Activated T-cell treated with anti-CD3 and anti-CD28 coated beads, Interleukin-2, amount 50 U/mL, for 24 hours (primary cell): ENCODE results near the gene PRKRA.
"Not testable (repeated sequence)": the region's sequence is repeated elsewhere in the genome, so short reads cannot be mapped to it uniquely, and the experiment has no call there.

Source experiments
- DNase-seq: peaks from one replicate; pipeline ENCODE4 v3.0.0-alpha.2; 2020
- H3K27ac Mint-ChIP-seq: 2 replicates; pipeline ENCODE4 v1.8.0; 2020; ENCODE audit warnings: mild to moderate bottlenecking, mixed read lengths
- H3K27me3 Mint-ChIP-seq: 2 replicates; pipeline ENCODE4 v1.8.0; 2020; ENCODE audit warnings: mixed read lengths
- H3K36me3 Mint-ChIP-seq: 2 replicates; pipeline ENCODE4 v1.8.0; 2020; ENCODE audit warnings: low read depth, mixed read lengths
- H3K4me1 Mint-ChIP-seq: 2 replicates; pipeline ENCODE4 v1.8.0; 2020; ENCODE audit warnings: low read depth, mixed read lengths
- H3K4me3 Mint-ChIP-seq: 2 replicates; pipeline ENCODE4 v1.8.0; 2020; ENCODE audit warnings: mild to moderate bottlenecking, moderate library complexity, mixed read lengths
- H3K9me3 Mint-ChIP-seq: 2 replicates; pipeline ENCODE4 v1.8.0; 2020; ENCODE audit warnings: mixed read lengths

The PRKRA gene

GRCh38 chr2:178441426-178441825, 9.5 kb downstream of the PRKRA start:
- H3K27me3 Mint-ChIP-seq, result no peaks in the 10 kb centered on the region
- H3K27ac Mint-ChIP-seq, result no peak overlapping the region
- H3K36me3 Mint-ChIP-seq, result peaks cover 88% of the 10 kb centered on the region

GRCh38 chr2:178436662-178437061, 14.3 kb downstream of the PRKRA start:
- Mint-ChIP-seq H3K27ac (no peak overlapping the region), H3K36me3 (peaks cover 90% of the 10 kb centered on the region), H3K4me3 (no peak overlapping the region), H3K9me3 (no peaks in the 10 kb centered on the region), H3K27me3 (no peaks in the 10 kb centered on the region), H3K4me1 (no peaks in the 10 kb centered on the region)
- DNase-seq, result no peak

More at GRCh38 chr2:178441426-178441825, 9.5 kb downstream of the PRKRA start:
- H3K4me3 Mint-ChIP-seq, result no peak overlapping the region
- H3K4me1 Mint-ChIP-seq, result peaks cover 8% of the 10 kb centered on the region
- DNase-seq, result no peak
- H3K9me3 Mint-ChIP-seq, result no peaks in the 10 kb centered on the region

GRCh38 chr2:178429336-178429735, 21.6 kb downstream of the PRKRA start:
- H3K9me3 Mint-ChIP-seq, result peaks cover 14% of the 10 kb centered on the region
- DNase-seq, result no peak
- H3K27ac Mint-ChIP-seq, result no peak overlapping the region
- no peak overlapping the region for H3K4me3 Mint-ChIP-seq
- H3K36me3 Mint-ChIP-seq, result peaks cover 92% of the 10 kb centered on the region
- H3K27me3 Mint-ChIP-seq, result no peaks in the 10 kb centered on the region
- no peaks in the 10 kb centered on the region for H3K4me1 Mint-ChIP-seq

- H3K27me3 Mint-ChIP-seq, result no peaks in the 10 kb centered on the region
- H3K27ac Mint-ChIP-seq, result no peak overlapping the region
- H3K4me3 Mint-ChIP-seq, result no peak overlapping the region
- peaks cover 14% of the 10 kb centered on the region for H3K9me3 Mint-ChIP-seq
- H3K36me3 Mint-ChIP-seq, result peaks cover 88% of the 10 kb centered on the region
- no peaks in the 10 kb centered on the region for H3K4me1 Mint-ChIP-seq
- no peak for DNase-seq
Measured at GRCh38 chr2:178428396-178428806, 22.6 kb downstream of the PRKRA start.

GRCh38 chr2:178427458-178427857, 23.5 kb downstream of the PRKRA start:
- peaks cover 81% of the 10 kb centered on the region for H3K36me3 Mint-ChIP-seq
- no peak for DNase-seq

GRCh38 chr2:178426388-178426787, 24.6 kb downstream of the PRKRA start:
- DNase-seq, result no peak
- H3K27ac Mint-ChIP-seq, result no peak overlapping the region
- no peak overlapping the region for H3K4me3 Mint-ChIP-seq
- no peaks in the 10 kb centered on the region for H3K4me1 Mint-ChIP-seq
- peaks cover 72% of the 10 kb centered on the region for H3K36me3 Mint-ChIP-seq
- no peaks in the 10 kb centered on the region for H3K27me3 Mint-ChIP-seq
- peaks cover 14% of the 10 kb centered on the region for H3K9me3 Mint-ChIP-seq

More at GRCh38 chr2:178427458-178427857, 23.5 kb downstream of the PRKRA start:
- Mint-ChIP-seq H3K9me3 (peaks cover 14% of the 10 kb centered on the region), H3K27ac (no peak overlapping the region), H3K4me3 (no peak overlapping the region), H3K4me1 (no peaks in the 10 kb centered on the region), H3K27me3 (no peaks in the 10 kb centered on the region)

- H3K4me1 Mint-ChIP-seq, result no peaks in the 10 kb centered on the region
- no peak overlapping the region for H3K4me3 Mint-ChIP-seq
- H3K36me3 Mint-ChIP-seq, result peaks cover 61% of the 10 kb centered on the region
- H3K27me3 Mint-ChIP-seq, result no peaks in the 10 kb centered on the region
- H3K9me3 Mint-ChIP-seq, result peaks cover 14% of the 10 kb centered on the region
- H3K27ac Mint-ChIP-seq, result no peak overlapping the region
- DNase-seq, result no peak
Measured at GRCh38 chr2:178425255-178425827, 25.6 kb downstream of the PRKRA start.

- Mint-ChIP-seq H3K36me3 (peaks cover 49% of the 10 kb centered on the region), H3K9me3 (peaks cover 14% of the 10 kb centered on the region)
- H3K4me3 Mint-ChIP-seq, H3K27me3 Mint-ChIP-seq, H3K4me1 Mint-ChIP-seq, H3K27ac Mint-ChIP-seq, DNase-seq: not testable (repeated sequence)
Measured at GRCh38 chr2:178423746-178424145, 27.2 kb downstream of the PRKRA start.

- DNase-seq, result no peak
- Mint-ChIP-seq H3K4me1 (no peaks in the 10 kb centered on the region), H3K27me3 (no peaks in the 10 kb centered on the region), H3K4me3 (no peak overlapping the region), H3K27ac (no peak overlapping the region), H3K9me3 (peaks cover 14% of the 10 kb centered on the region), H3K36me3 (peaks cover 33% of the 10 kb centered on the region)
Measured at GRCh38 chr2:178422097-178422496, 28.9 kb downstream of the PRKRA start.

GRCh38 chr2:178420463-178420999, 30.4 kb downstream of the PRKRA start:
- H3K4me1 Mint-ChIP-seq, result peaks cover 1% of the 10 kb centered on the region
- no peaks in the 10 kb centered on the region for H3K27me3 Mint-ChIP-seq
- H3K36me3 Mint-ChIP-seq, result peaks cover 18% of the 10 kb centered on the region
- peaks cover 5% of the 10 kb centered on the region for H3K9me3 Mint-ChIP-seq
- H3K4me3 Mint-ChIP-seq, result no peak overlapping the region
- no peak for DNase-seq
- no peak overlapping the region for H3K27ac Mint-ChIP-seq

GRCh38 chr2:178419123-178419522, 31.9 kb downstream of the PRKRA start:
- no peak for DNase-seq
- Mint-ChIP-seq H3K27ac (no peak overlapping the region), H3K9me3 (no peaks in the 10 kb centered on the region), H3K4me3 (no peak overlapping the region), H3K4me1 (peaks cover 12% of the 10 kb centered on the region), H3K27me3 (no peaks in the 10 kb centered on the region), H3K36me3 (peaks cover 15% of the 10 kb centered on the region)

GRCh38 chr2:178418426-178418825, 32.5 kb downstream of the PRKRA start:
- Mint-ChIP-seq H3K9me3 (no peaks in the 10 kb centered on the region), H3K27ac (no peak overlapping the region), H3K36me3 (peaks cover 13% of the 10 kb centered on the region), H3K27me3 (no peaks in the 10 kb centered on the region), H3K4me1 (peaks cover 16% of the 10 kb centered on the region), H3K4me3 (no peak overlapping the region)
- no peak for DNase-seq

- H3K4me1 Mint-ChIP-seq, result peaks cover 21% of the 10 kb centered on the region
- H3K36me3 Mint-ChIP-seq, result peaks cover 16% of the 10 kb centered on the region
- H3K27me3 Mint-ChIP-seq, result no peaks in the 10 kb centered on the region
- DNase-seq, result no peak
- H3K4me3 Mint-ChIP-seq, result no peak overlapping the region
- no peaks in the 10 kb centered on the region for H3K9me3 Mint-ChIP-seq
- H3K27ac Mint-ChIP-seq, result no peak overlapping the region
Measured at GRCh38 chr2:178417916-178418315, 33.1 kb downstream of the PRKRA start.

GRCh38 chr2:178415979-178416378, 35.0 kb downstream of the PRKRA start:
- Mint-ChIP-seq H3K4me1 (peaks cover 23% of the 10 kb centered on the region), H3K27ac (no peak overlapping the region), H3K36me3 (peaks cover 12% of the 10 kb centered on the region), H3K9me3 (no peaks in the 10 kb centered on the region), H3K27me3 (no peaks in the 10 kb centered on the region), H3K4me3 (no peak overlapping the region)
- no peak for DNase-seq

GRCh38 chr2:178414266-178415247, 36.4 kb downstream of the PRKRA start:
- Mint-ChIP-seq H3K36me3 (peaks cover 12% of the 10 kb centered on the region), H3K27ac (peak overlapping the region; percentile 93), H3K4me1 (peaks cover 23% of the 10 kb centered on the region), H3K9me3 (no peaks in the 10 kb centered on the region), H3K4me3 (peak overlapping the region; percentile 89), H3K27me3 (no peaks in the 10 kb centered on the region)
- DNase-seq, result peak; percentile 80
